Measurements from ENCODE around the gene GNS.
A peak's percentile ranks its signal among the peaks of the same experiment; 100 is the strongest.

- TF ChIP-seq CTCF (IDR thresholded peaks at IDR 0.05) = peak in 1 of 3 experiments; percentile 2
- TF ChIP-seq POLR2A (IDR thresholded peaks at IDR 0.05) = peak; percentile 30
Observed at GRCh38 chr12:64759035-64759894, at the start of gene GNS.

Measured in testis (tissue), 2 donors.